ENCODE results near the gene CEBPA.

GRCh38 chr19:33345163-33345562 is 42.8 kb upstream of the CEBPA start:
- TF ChIP-seq CTCF (IDR thresholded peaks at IDR 0.05; ENCODE audit: insufficient read depth, low read length), result no peak
- TF ChIP-seq POLR2AphosphoS5 (IDR thresholded peaks at IDR 0.05; ENCODE audit: low read depth), result no peak
- no peak for TF ChIP-seq REST (IDR thresholded peaks at IDR 0.05; ENCODE audit: insufficient replicate concordance, low read depth)

Measured in HL-60 (cell line).